HCT116 (cell line): Measurements from ENCODE around the gene KPNA4. TPM values are rescaled to one million over a fixed set of nuclear protein-coding genes. Genes with fewer than 3 reads are reported as not detected.

Experiments used
- ATAC-seq: fragments of 200-7000 bp; cut with Tn5 transposase; 2 replicates; pipeline ENCODE4 v1.9.1; 2020; ENCODE audit warnings: mild to moderate bottlenecking, moderate library complexity
- BruUV-seq: library from RNA; stranded (reverse); fragments of 400-500 nt; replicated peaks from 2 replicates; lab custom pipeline; 2021; lab: Mats Ljungman, UMichigan
- CTCF ChIA-PET: fragments of 300-600 bp; sonication (Branson Sonifier 250); formaldehyde crosslinking; loops from one replicate; lab custom pipeline; 2021; ENCODE audit warnings: antibody characterized with exemption; lab: Charles Lee
- POLR2A ChIA-PET: fragments of 300-600, 350-600 bp; sonication (Branson Sonifier 250); formaldehyde crosslinking; loops from one replicate; lab custom pipeline; 2021; ENCODE audit warnings: antibody characterized with exemption; lab: Charles Lee
- RAD21 ChIA-PET, 2 experiments: fragments of 300-600 bp; sonication (Branson Sonifier 250); formaldehyde crosslinking; loops; one replicate each; lab custom pipeline; 2023; ENCODE audit warnings: low total read pairs in 2 of 2; ENCODE audit not compliant: uncharacterized antibody in 2 of 2, unreplicated experiment in 2 of 2, low non-redundant PET in 1 of 2; lab: Charles Lee
- DNase-seq: peaks from one replicate; pipeline ENCODE4 v3.0.0-alpha.2; 2010; ENCODE audit warnings: low read depth, low spot score
- H2AFZ ChIP-seq: fragments of 200-600 bp; shearing (Covaris generic), sonication (generic); 2 replicates; pipeline ENCODE4 v1.6.1; 2017; ENCODE audit warnings: low read depth, mixed run types, mixed read lengths, antibody characterized with exemption, low read length; ENCODE audit not compliant: poor library complexity, severe bottlenecking
- H3K27ac ChIP-seq: 2 replicates; pipeline ENCODE4 v1.5.1; 2012; ENCODE audit warnings: low read depth, low read length
- H3K27me3 ChIP-seq: fragments of 200-600 bp; sonication (generic); 2 replicates; pipeline ENCODE4 v1.6.1; 2016; ENCODE audit warnings: mixed run types, low read length, mixed read lengths; ENCODE audit not compliant: insufficient read depth
- H3K36me3 ChIP-seq, 2 experiments: fragments of 200-500 bp in 1 of 2; fragments of 200-600 bp in 1 of 2; sonication (Bioruptor generic) in 1 of 2; sonication (generic) in 1 of 2; 2 replicates each; pipeline versions ENCODE4 v1.5.1 to v1.6.1; 2014 to 2016; ENCODE audit warnings: low read length in 2 of 2, inconsistent platforms in 1 of 2, mixed read lengths in 1 of 2, mixed run types in 1 of 2; ENCODE audit not compliant: insufficient read depth in 2 of 2, control insufficient read depth in 1 of 2
- H3K4me1 ChIP-seq, 2 experiments: fragments of 200-600 bp in 1 of 2; sonication (generic) in 1 of 2; 2 replicates each; pipeline versions ENCODE4 v1.5.1 to v1.6.1; 2012 to 2017; ENCODE audit warnings: low read length in 2 of 2, inconsistent platforms in 1 of 2, mild to moderate bottlenecking in 1 of 2, mixed read lengths in 1 of 2, mixed run types in 1 of 2, moderate library complexity in 1 of 2; ENCODE audit not compliant: insufficient read depth in 2 of 2, control insufficient read depth in 1 of 2
- H3K4me2 ChIP-seq: fragments of 200-600 bp; sonication (generic); 2 replicates; pipeline ENCODE4 v1.6.1; 2017; ENCODE audit warnings: mixed run types, low read length, mixed read lengths
- H3K4me3 ChIP-seq, 2 experiments: fragments of 200-600 bp in 1 of 2; sonication (generic) in 1 of 2; replicated peaks in 1 of 2; 2 replicates each; pipeline ENCODE4 v1.5.1; 2011 to 2016; ENCODE audit warnings: low read length in 2 of 2, control low read depth in 1 of 2, low read depth in 1 of 2, mild to moderate bottlenecking in 1 of 2, mixed read lengths in 1 of 2, mixed run types in 1 of 2
- H3K79me2 ChIP-seq: fragments of 200-600 bp; sonication (generic); 2 replicates; pipeline ENCODE4 v1.6.1; 2017; ENCODE audit warnings: mild to moderate bottlenecking, mixed run types, low read length, moderate library complexity, mixed read lengths; ENCODE audit not compliant: insufficient read depth
- H3K9ac ChIP-seq: fragments of 200-600 bp; sonication (generic); 2 replicates; pipeline ENCODE4 v1.6.1; 2016; ENCODE audit warnings: low read length, mixed read lengths
- H3K9me2 ChIP-seq: fragments of 200-600 bp; sonication (generic), shearing (Covaris generic); 2 replicates; pipeline ENCODE4 v1.6.1; 2017; ENCODE audit warnings: mixed run types, mild to moderate bottlenecking, moderate library complexity; ENCODE audit not compliant: insufficient read depth
- H3K9me3 ChIP-seq, 2 experiments: fragments of 200-500 bp in 1 of 2; fragments of 200-600 bp in 1 of 2; sonication (Bioruptor generic) in 1 of 2; sonication (generic) in 1 of 2; 2 replicates each; pipeline ENCODE4 v1.6.1; 2014 to 2017; ENCODE audit warnings: low read length in 2 of 2, mixed read lengths in 2 of 2, inconsistent platforms in 1 of 2, low read depth in 1 of 2, mild to moderate bottlenecking in 1 of 2, mixed run types in 1 of 2, moderate library complexity in 1 of 2; ENCODE audit not compliant: control insufficient read depth in 1 of 2, insufficient read depth in 1 of 2
- H4K20me1 ChIP-seq: fragments of 200-600 bp; sonication (generic), shearing (Covaris generic); 2 replicates; pipeline ENCODE4 v1.6.1; 2017; ENCODE audit warnings: mixed run types, mild to moderate bottlenecking, moderate library complexity; ENCODE audit not compliant: insufficient read depth
- CBX3 ChIP-seq: IDR thresholded peaks from 2 replicates; pipeline ENCODE4 v1.6.1; 2012; ENCODE audit warnings: low read depth
- CEBPB ChIP-seq: IDR thresholded peaks from 2 replicates; pipeline ENCODE4 v1.6.1; 2012; ENCODE audit warnings: low read depth
- EGR1 ChIP-seq: IDR thresholded peaks from 2 replicates; pipeline ENCODE4 v1.6.1; 2012; ENCODE audit warnings: low read depth
- ELF1 ChIP-seq: IDR thresholded peaks from 2 replicates; pipeline ENCODE4 v1.6.1; 2012; ENCODE audit warnings: low read depth, borderline replicate concordance
- EZH2phosphoT487 ChIP-seq: fragments of 200-600 bp; IDR thresholded peaks from 2 replicates; pipeline ENCODE4 v1.6.1; 2018; ENCODE audit warnings: antibody characterized with exemption, borderline replicate concordance
- FOSL1 ChIP-seq: IDR thresholded peaks from 2 replicates; pipeline ENCODE4 v1.6.1; 2012; ENCODE audit warnings: low read depth
- JUND ChIP-seq: IDR thresholded peaks from 2 replicates; pipeline ENCODE4 v1.6.1; 2012
- POLR2AphosphoS5 ChIP-seq: IDR thresholded peaks from 2 replicates; pipeline ENCODE4 v1.6.1; 2011; ENCODE audit warnings: mild to moderate bottlenecking, low read depth, low read length, moderate library complexity
- RAD21 ChIP-seq: IDR thresholded peaks from 2 replicates; pipeline ENCODE4 v1.6.1; 2012; ENCODE audit warnings: low read depth, mild to moderate bottlenecking
- SP1 ChIP-seq: IDR thresholded peaks from 2 replicates; pipeline ENCODE4 v1.6.1; 2012; ENCODE audit warnings: low read depth
- TCF7L2 ChIP-seq: IDR thresholded peaks from 2 replicates; pipeline ENCODE4 v1.7.0; 2011; ENCODE audit warnings: borderline replicate concordance, inconsistent platforms; ENCODE audit not compliant: insufficient read depth, insufficient read length; ENCODE audit errors: extremely low read depth
- YY1 ChIP-seq: IDR thresholded peaks from 2 replicates; pipeline ENCODE4 v1.6.1; 2011; ENCODE audit warnings: low read length, low read depth, moderate library complexity, mild to moderate bottlenecking; ENCODE audit not compliant: insufficient replicate concordance; ENCODE audit errors: extremely low read depth
- ZNF274 ChIP-seq: fragments of 200-500 bp; sonication (Bioruptor generic); IDR thresholded peaks from 2 replicates; pipeline ENCODE4 v1.6.1; 2014; ENCODE audit warnings: mild to moderate bottlenecking, low read depth, low read length, inconsistent platforms
- intact Hi-C: fragments of 100-400 bp; cut with micrococcal nuclease; formaldehyde crosslinking; loops from 2 replicates; pipeline ENCODE4 v1.10.0; 2022
- total RNA-seq: library from RNA; stranded (reverse); gene quantifications from one replicate; pipeline ENCODE4 v1.2.1, GENCODE V29; 2021; ENCODE audit not compliant: unreplicated experiment
- TF ChIP-seq, protein P1 (sequence below): IDR thresholded peaks from 2 replicates; pipeline ENCODE4 v1.6.1; 2012
- TF ChIP-seq, protein P2 (sequence below): IDR thresholded peaks from 2 replicates; pipeline ENCODE4 v1.6.1; 2012

Gene KPNA4
- total RNA-seq, 1 experiment from 2014 or later: 43.1 TPM

DNA sequence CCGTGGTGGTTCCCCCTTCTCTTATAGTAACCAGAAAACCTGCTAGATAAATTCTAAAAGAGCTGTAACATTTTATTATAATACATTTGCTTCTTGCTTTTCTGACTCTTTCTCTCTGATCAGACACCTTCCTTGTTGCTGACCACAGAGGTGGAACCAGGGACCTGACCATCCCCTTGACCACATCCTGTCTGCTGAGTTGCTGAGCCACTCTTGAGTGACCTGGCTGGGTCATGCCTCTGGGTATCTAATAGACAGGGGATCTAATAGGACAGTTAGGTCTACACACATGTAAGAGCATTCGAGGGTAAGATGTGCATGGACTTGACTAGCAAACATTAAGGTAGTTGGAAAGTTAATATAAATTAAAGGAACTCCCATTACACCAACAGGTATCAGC lies 93.0 kb downstream of the KPNA4 start:
- H3K9ac ChIP-seq: no peak overlapping the region
- no peak overlapping the region for H3K4me3 ChIP-seq
- 0 out of 4 replicates have a peak, but pooled peaks cover 0 to 7% of the 10 kb centered on the region in 2 experiments for H3K4me1 ChIP-seq
- intact Hi-C loops: no loop called here
- ATAC-seq (no peak), DNase-seq (no peak)
- POLR2A ChIA-PET: no interaction called here
- RAD21 ChIA-PET: no interaction called here
- H3K27me3 ChIP-seq: no peaks in the 10 kb centered on the region
- CTCF ChIA-PET: no interaction called here
- H3K79me2 ChIP-seq: no peaks in the 10 kb centered on the region
- TF ChIP-seq ZNF274 (no peak), EZH2phosphoT487 (no peak), TCF7L2 (no peak), CEBPB (no peak), JUND (no peak), RAD21 (no peak), CBX3 (no peak), SP1 (no peak), YY1 (no peak), ELF1 (no peak), POLR2AphosphoS5 (no peak), FOSL1 (no peak), EGR1 (no peak)
- TF ChIP-seq, protein P1, sequence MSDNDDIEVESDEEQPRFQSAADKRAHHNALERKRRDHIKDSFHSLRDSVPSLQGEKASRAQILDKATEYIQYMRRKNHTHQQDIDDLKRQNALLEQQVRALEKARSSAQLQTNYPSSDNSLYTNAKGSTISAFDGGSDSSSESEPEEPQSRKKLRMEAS: no peak
- TF ChIP-seq, protein P2, sequence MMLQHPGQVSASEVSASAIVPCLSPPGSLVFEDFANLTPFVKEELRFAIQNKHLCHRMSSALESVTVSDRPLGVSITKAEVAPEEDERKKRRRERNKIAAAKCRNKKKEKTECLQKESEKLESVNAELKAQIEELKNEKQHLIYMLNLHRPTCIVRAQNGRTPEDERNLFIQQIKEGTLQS: no peak
- no peaks in the 10 kb centered on the region for H3K36me3 ChIP-seq
- H3K9me3 ChIP-seq: peaks cover 0 to 5% of the 10 kb centered on the region in 2 experiments; a peak in 1 of 4 replicates
- H2AFZ ChIP-seq: no peak overlapping the region
- no peaks in the 10 kb centered on the region for H3K9me2 ChIP-seq
- no TSS peak for BruUV-seq
- no peak overlapping the region for H3K27ac ChIP-seq
- H4K20me1 ChIP-seq: no peaks in the 10 kb centered on the region
- no peak overlapping the region for H3K4me2 ChIP-seq
